ENCODE data around the gene HINT1.
"Not testable (repeated sequence)": the region's sequence is repeated elsewhere in the genome, so short reads cannot be mapped to it uniquely, and the experiment has no call there.

HINT1 gene

DNA sequence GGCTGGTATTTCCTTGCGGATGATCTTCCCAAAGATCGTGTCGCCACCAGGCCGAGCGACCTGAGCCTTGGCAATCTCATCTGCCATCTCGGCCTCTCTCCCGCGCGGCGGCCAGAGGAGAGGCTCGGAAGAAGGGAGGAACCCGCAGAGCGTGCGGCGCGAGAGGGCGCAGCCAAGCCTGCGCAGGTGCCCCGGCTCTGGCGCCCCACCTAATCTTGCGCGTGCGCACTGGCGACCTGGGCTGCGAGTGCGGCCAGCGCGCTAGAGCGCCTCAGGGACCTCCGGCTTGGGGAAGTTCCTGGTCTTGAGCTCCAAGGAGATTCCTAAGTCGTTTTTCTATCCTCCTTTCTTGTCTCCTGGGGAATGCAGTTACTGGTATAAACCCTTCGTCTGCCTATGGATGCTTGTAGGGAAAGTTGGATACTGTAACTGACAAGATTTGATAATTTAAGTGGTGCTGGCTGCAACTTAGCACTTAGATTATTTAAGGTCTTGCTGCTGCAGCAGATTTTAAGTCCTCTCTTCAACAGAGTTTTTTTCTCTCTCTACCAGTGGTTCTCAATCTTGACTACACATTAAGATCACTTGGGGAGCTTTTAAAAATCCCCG, at the start of gene HINT1:
Gene HINT1, minus strand, starts transcription at position 138 of the 609 bp plus-strand sequence. Its CDS starts 51 bp downstream, at position 87.
- peak; percentile 98 for DNase-seq (ENCODE audit: low spot score)

DNA sequence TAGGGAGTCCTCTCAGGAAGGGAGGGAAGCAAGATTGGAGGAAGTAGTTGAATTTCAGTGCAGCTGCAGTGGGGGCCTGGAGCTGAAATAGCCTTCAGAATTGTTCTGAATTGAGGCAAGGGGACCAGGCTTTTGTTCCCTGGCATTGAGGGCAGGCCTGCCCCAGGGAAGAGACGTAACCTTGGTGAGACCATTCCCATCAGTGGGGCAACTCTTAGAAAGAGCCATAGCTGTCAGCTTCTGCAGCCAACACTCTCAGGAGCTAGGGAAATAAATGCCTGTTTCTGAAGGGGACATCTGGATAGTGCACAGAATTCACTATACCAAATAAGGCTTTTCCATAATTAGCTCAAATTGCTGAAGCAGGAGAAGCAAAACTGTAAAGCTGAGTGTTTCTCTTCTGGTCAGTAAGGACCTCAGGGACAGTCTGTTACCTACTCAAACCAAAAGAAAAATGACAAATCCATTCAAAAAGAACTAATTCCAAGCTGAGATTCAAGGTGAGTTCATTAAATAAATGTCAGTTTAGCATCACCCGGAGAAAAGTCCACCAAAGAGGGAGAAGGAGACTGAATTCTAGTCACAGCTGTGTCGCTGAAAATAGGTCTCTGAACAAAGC, 49.7 kb upstream of the HINT1 start:
- DNase-seq (ENCODE audit: low spot score): no peak

DNA sequence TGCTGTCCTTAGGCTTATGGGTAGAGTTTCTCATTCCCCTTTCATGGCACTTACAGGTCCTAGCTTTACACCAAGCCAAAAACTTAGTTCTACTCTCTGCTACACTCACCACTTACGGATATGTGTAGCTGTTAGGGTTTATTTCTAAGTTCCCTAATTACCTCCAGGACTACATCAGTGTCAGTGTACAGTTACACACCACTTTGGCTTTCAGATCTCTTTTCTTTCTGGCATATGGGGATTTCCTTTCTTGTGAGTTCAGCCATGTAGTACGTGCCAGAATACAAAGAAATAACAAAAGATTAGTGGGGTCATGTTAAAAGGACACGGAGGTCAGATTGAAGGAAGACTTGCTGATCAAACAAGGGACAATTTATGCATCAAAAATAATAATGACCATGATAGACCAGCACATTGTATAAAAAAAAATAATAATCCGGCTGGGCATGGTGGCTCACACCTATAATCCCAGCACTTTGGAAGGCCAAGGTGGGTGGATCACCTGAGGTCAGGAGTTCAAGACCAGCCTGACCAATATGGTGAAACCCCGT, 47.5 kb upstream of the HINT1 start:
- DNase-seq (ENCODE audit: low spot score): no peak

DNA sequence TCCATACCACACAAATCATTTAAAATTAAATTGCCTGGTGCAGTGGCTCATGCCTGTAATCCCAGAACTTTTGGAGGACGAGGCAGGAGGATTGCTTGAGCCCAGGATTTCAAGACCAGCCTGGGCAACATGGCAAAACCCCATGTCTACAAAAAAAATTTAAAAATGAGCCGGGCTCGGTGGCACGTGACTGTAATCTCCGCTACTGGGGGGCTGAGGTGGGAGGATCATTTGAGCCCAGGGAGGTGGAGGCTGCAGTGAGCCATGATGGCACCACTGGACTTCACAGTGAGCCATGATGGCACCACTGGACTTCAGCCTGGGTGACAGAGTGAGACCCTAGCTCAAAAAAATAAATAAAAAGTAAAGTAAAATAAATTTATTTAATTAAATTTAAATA, 46.6 kb upstream of the HINT1 start:
- no peak for DNase-seq (ENCODE audit: low spot score)

DNA sequence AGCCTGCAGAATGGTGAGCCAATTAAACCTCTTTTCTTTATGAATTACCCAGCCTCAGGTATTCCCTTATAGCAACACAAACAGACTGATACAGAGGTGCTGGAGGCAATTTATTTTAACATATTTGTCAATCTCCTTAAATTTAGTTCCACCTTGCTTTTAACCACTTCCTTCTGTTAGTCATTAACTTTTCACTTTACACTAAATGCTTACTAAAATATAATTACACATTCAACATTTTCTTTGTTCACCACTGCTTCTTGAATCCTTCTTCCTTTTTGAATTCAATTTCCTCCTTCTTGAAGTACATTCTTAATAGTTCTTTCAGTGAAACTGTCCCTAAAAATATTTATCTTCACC, 45.1 kb upstream of the HINT1 start:
- no peak for DNase-seq (ENCODE audit: low spot score)

DNA sequence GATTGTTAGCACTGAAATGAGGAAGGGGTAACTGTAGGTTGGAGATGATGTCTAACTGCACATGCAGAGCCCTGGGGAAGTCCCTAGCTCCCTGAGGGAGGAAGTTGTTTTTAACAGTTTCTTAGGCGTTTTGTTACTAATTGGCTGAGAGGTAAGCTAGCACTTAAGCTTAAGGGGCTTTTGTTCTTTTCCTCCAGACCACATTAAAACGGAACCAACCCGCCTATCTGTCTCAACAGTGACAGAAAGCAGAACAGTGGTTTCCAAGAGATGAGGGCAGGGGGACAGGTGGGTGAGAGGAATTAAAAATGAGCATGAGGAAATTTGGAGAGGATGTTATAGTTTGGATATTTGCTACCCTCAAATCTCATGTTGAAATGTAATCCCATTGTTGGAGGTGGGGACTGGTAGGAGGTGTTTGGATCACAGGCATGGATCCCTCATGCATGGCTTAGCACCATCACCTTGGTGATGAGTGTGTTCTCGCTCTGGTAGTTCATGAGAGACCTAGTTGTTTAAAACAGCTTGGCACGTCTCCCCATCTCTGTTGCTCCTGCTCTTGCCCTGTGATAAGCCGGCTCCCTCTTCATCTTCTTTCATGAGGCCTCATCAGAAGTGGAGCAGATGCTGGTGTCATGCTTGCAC, 44.6 kb upstream of the HINT1 start:
- DNase-seq (ENCODE audit: low spot score): no peak

DNA sequence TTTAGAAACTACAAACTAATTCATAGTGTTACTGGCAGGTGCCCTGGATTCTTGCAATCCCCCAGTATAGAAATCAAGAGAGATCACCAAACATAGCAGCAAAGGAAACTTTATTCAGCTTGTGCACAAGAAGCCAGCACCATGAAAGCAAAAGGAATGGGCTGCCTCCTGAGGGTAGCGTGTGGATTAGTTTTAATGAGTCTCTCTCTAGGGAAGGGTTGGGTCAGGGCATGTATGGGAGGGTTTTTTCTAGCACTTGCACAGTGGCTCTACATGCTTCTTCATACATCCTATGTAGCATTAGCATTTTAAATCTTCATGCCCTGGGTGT, 44.1 kb upstream of the HINT1 start:
- no peak for DNase-seq (ENCODE audit: low spot score)

DNA sequence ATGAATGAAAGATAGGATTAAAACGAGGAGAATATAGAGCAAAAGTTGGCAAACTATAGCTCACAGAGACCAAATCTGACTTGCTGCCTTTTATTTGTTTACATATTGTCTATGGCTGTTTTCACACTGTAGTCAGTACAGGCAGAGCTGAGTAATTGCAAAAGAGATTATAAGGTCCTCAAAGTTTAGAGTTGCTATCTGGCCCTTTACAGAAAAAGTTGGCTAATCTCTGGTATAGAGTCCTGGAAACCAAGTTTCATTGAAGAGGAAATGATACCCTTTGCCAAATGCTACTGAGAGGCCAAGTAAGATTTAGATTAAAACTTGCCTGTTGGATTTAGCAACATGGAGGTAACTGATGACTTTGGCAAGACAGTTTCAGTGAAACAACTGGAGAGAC, 41.7 kb upstream of the HINT1 start:
- DNase-seq (ENCODE audit: low spot score): no peak

DNA sequence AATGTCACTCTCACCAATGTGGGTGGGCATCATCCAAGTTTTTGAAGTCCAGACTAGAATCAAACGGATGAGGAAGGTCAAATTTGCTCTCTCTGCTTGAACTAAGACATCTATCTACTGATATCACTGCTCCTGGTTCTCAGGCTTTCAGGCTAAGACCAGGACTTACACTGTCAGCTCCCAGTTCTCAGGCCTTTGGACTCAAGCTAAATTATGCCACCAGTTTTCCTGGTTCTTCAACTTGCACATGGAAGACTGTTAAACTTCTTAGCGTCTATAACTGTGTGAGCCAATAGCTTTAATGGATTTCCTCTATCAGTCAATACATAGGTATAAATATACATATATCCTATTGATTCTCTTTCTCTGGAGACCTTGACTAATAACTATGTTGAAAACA, 41.0 kb upstream of the HINT1 start:
- DNase-seq (ENCODE audit: low spot score): no peak

DNA sequence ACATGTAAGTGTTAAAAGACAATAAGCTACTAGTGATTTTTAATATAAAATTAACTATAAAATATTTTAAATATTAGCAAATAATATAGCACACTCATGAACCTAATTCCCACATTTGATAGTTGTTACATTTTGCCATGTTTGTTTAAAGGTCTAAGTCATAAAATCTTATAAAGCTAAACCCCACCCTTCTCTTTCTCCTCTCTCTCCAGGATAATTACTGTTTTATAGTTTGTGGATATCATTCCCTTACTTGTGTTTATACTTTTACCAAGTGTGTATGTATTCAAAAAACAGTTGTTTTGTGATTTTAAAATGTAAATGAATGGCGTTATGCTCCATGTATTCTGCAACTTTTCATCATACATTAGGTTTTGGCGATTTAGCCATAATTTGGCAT, 39.9 kb upstream of the HINT1 start:
- no peak for DNase-seq (ENCODE audit: low spot score)

DNA sequence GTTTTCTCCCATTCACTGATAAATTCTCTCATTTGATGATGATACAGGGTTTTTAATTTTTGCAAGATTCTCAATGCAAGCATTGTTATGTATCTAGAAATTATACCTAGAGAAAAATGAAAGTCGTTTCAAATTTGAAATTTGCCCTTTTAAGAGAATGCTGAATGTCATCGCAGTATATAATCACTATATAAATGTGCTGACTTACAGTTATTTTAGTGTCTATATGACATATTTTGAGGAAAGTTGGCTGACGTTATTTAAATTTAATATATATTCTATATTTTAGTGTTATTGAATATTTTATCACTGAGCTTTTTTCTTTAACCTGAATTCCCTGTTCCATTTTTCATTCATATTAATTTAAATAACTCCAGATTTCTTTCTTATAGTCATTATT, 35.5 kb upstream of the HINT1 start:
- no peak for DNase-seq (ENCODE audit: low spot score)

DNA sequence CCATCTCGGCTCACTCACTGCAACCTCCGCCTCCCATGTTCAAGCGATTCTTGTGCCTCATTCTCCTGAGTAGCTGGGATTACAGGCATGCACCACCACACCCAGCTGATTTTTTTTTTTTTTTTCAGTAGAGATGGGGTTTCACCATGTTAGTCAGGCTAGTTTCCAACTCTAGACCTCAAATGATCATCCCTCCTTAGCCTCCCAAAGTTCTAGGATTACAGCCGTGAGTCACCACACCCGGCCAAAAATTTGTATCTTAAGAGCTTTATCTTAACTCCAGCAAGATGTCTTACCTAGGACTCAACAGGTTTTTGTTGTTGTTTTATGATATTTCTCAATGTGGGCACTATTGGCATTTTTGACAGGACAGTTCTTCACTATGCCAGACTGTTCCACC, 33.6 kb upstream of the HINT1 start:
- DNase-seq (ENCODE audit: low spot score): no peak

DNA sequence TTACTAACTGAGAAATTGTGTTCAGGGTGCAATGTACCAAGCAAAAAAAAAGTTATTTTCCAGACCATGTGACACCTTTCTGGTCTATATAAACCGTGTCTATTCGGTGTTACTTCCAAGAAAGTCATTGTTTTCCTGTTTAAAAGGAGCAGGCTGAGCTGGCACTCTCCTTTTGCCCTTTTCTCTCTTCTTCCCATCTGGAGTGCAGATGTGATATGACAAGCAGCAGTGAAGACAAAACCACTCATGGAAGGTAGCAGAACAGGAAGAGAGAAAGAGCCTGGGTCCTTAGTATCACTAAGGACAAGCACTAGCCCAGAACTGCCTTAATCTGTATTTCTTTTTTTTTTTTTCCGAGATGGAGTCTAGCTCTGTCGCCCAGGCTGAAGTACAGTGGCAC, 31.3 kb upstream of the HINT1 start:
- DNase-seq (ENCODE audit: low spot score): peak; percentile 27

DNA sequence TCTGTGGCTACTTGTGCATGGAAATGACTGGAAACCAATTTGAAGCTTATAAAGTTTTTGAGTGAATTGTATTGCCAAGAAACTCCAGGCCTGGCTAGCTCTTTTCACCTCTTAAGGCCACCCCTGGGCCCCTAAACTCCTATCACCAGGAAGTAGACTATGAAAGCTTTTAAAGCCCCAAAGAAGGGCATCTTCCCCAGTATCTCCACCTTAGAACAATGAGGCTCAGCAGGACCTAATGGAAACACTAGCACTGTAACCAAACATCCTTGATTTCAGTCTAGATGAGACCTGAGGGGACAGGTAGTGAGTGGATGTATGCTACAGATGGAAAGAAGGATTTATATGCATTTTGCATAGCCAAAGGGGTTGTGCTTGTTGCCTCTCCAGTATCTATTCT, 30.6 kb upstream of the HINT1 start:
- no peak for DNase-seq (ENCODE audit: low spot score)

DNA sequence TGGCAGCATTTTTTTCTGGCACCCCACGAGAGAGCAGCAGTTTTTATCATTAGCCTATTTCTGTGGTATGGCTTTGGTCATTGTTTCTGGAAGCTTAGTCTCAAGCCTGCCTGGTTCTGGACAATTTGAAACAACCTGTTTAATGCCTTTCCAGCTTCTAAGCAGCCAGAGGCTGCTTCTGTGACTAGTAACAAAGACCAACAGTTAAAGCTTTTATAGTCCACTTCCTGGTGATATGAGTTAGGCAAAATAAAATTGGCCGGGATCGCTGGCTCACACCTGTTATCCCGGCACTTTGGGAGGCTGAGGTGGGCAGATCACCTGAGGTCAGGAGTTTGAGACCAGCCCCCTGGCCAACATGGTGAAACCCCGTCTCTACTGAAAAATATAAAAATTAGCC, 29.7 kb upstream of the HINT1 start:
- DNase-seq (ENCODE audit: low spot score): no peak

DNA sequence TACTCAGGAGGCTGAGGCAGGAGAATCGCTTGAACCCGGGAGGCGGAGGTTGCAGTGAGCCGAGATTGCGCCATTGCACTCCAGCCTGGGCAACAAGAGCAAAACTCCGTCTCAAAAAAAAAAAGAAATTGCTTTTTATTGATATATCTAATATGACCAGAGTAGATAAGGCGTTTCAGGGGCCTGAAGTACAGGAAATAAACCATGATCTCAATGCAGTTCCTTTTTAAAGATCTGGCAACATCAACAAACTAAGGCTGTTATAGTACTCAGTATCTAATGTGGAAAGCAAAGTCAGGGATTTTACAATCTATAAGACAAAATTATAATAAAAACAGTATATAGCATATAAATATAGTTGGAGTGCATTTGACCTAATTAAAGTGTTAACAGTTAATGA, 28.8 kb upstream of the HINT1 start:
- not testable (repeated sequence) for DNase-seq (ENCODE audit: low spot score)

DNA sequence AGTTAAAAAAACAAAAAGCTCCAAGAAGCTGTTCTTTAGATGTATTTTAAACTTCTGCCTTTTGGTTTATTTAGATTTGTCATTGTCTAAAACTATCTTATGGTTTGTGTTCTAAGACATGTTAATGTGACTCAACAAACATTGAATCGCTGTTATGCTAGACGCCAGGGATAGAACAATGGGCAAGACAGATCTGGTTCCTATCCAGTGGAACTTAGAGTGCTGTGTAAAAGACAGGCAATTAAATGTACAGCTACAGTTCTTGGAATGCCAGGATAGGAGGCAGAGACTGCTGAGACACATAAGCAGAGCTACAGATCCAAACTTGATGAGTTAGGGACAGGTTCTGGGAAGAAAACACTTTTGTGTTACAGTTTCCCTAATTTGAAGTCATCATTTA, 28.1 kb upstream of the HINT1 start:
- DNase-seq (ENCODE audit: low spot score): no peak

DNA sequence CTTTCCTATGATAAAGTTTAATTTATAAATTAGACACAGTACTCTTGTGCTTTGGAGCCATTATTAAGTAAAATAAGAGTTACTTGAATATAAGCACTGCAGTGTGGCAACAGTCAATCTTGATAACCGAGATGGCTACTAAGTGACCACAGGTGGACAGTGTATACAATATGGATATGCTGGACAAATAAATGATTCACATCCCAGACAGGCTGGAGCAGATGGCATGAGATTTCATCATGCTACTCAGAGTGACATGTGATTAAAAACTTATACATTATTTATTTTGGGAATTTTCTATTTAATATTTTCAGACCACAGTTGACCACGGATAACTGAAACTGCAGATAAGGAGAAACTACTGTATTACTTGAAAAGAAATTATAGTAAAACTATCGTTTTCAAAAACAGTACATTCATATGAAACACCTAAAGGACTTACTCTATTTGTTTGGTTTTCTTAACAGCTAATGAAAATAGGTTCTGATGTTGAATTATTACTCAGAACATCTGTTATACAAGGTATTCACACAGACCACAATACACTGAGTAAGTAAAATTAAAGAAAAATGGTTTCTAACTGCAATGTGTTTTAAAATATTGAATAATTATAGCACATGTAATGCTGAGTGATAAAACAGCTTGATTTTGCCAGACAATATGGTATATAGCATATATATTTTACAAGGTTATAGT, 21.7 kb upstream of the HINT1 start:
- no peak for DNase-seq (ENCODE audit: low spot score)

DNA sequence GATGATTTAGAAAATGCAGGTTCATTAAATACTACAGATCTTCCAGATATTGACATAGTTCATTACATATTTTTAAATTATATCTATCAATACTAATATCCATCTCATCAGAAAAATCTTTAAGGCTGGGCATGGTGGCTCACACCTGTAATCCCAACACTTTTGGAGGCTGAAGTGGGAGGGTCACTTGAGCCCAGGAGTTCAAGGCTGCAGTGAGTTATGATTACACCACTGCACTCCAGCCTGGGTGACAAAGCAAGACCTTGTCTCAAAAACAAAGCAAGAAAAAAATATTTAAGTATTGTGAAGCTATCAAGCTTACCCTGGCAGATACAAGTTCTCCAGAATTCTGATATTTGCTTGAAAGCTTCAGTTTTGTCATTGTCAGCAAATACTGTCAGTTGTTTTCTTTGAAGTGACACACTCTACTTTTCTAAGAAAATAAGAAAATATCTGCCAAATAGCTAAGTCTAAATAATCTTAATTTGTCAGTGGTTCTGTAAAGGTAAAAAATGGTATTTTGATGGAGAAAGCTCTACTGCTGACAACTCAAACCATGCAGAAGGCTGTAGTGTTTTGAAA, 20.6 kb upstream of the HINT1 start:
- DNase-seq (ENCODE audit: low spot score): no peak

DNA sequence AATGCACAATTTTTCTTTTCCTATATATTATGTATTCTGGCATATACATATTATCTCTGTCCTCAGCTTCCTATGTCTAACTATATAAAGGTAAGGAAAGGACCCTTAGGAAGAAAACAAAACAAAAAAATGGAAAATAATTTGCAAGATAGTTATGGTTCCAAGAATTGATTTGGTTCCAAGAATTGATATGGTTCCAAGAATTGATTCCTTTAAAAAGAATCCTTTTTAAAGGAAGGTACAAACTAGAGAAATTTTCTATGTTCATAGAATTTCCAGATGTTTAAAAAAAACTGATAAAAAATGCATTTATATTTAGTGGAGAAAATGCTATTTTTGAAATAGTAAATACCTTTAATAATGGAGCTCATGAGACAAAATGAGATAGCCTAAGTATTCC, 17.8 kb upstream of the HINT1 start:
- DNase-seq (ENCODE audit: low spot score): no peak

DNA sequence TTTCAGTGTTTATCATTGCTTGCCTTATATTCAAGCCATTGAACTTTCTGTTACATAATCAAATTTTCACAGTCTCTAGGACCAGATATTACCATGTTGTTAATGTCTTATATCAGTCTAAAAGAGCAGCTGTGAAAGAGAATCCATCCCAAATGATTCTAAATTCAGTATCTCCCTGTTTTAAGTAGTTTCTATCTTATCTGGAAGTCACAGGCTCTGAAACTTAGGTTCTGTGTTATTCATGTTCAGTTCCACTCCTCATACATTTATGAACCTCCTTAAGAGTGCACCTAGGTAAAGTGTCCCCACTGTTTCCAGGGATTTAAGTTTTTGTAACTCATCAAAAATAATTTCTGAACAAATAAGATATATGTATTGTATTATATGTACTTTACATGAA, 15.4 kb upstream of the HINT1 start:
- no peak for DNase-seq (ENCODE audit: low spot score)

DNA sequence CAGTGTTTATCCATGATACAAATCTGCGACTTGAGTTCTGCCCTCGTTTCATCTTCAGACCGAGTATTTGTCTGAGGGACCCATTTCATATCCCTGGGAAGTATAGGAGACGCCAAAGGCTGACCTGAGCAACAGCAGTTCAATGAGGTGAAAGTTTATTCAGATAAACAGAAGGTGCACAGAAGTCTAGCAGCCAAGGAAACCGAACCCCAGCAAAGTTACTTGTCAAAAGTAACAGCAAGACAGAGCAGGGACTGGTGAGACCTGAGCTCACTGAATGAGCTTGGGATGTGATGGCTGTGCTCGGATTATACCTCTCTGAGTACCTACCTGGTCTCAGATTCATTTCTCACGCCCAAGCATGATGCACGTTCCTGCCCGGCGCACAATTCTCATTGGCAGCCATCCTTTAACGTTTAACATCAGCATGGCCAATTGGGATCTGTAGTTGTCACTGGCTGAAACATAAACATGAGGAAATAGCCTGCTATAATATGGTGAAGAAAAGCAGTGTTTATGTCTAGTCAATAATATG, 6.3 kb upstream of the HINT1 start:
- no peak for DNase-seq (ENCODE audit: low spot score)
